ENCODE data around the gene PKN3.

Gene PKN3

GRCh38 chr9:128750926-128751595 is 48.8 kb downstream of the PKN3 start:
- DNase-seq: no peak

GRCh38 chr9:128753627-128754026 is 51.3 kb downstream of the PKN3 start:
- DNase-seq: no peak

GRCh38 chr9:128757602-128758001 is 55.3 kb downstream of the PKN3 start:
- DNase-seq: no peak

DNA sequence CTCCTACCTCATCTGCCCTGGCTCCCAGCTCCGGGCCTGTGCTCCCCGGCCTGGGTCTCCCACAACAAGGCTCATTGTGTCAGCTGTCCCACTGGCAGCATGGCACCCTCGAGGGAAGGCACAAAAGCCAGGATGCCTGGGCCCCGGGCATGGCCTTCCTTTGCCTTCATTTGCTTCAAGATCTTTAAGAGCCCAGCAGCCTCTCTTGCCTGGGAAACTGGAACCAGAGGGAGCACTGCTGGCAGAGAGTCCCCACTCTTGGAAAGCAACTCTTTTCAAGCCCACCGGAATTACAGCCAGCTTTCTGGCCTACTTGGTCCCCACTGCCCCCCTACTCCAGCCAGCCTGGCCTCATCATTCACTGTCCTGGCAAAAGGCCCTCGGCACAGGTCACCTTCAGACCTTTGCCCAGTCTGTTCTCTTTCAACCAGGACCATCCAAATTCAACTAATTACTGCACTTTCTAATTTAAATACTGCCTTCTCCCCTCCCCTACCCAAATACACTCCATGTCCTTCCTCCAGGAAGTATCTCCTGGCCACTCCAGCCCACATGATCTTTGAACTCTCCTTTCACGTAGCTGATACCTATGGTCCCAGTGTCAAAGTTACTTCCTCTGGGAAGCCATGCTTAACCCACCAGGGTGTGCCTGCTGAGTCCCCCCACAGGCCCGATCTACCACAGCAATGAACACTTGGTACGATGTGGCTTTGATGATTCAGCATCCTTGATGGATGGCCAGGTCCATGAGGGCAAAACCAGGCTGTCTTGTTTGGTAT is 60.6 kb downstream of the PKN3 start:
- no peak for DNase-seq

DNA sequence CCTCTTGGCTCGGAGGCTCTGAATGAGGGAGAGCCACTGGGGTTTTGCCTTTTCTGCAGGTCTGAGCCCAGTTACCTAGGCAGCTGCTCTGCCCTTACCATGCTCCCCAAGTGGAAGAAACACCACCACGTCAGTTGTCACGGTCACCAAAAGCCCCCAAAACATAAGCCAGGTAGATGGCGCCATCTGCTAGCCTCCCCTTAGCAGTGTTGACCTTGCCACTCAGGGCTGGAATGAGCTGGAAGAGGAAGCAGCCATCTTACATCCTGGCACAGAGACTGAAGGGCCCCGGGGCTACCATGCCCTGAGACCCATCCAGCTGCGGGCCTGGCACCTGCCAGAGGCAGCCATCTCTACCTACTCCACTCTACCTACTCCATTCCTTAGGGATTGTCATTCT is 62.1 kb downstream of the PKN3 start:
- no peak for DNase-seq

- no peak for DNase-seq
Observed at GRCh38 chr9:128765499-128765898, 63.2 kb downstream of the PKN3 start.

DNA sequence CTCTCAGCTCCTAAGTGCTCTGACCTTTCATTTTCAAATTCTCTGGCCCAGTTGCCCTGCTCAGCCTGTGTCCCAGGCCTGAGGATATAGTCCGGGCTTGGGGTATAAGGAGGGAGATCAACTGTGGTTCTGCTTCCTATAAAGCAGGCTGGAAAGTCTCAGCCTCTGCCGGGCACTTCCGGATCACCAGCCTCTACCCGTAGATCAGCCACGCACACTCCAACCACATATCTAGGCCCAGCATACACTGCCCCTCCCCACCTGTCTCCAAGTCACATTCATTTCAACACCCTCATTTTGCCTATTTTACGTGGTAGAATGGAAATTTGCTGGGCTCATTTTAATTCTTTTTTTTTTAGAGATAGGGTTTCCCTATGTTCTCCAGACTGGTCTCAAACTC is 66.3 kb downstream of the PKN3 start:
- DNase-seq: no peak
